GM12875 (cell line): ENCODE measurements around the gene PHLDB2.

ENCODE experiments used
- H3K4me3 ChIP-seq: one replicate; pipeline ENCODE4 v1.5.1; 2011; ENCODE audit warnings: low read depth, low read length, control low read depth
- TF ChIP-seq, protein P1 (sequence below): IDR thresholded peaks from 2 replicates; pipeline ENCODE4 v1.5.1; 2011; ENCODE audit warnings: low read depth, mild to moderate bottlenecking, control low read depth, inconsistent platforms, low read length, moderate library complexity, borderline replicate concordance; ENCODE audit not compliant: insufficient read depth

The PHLDB2 gene

DNA sequence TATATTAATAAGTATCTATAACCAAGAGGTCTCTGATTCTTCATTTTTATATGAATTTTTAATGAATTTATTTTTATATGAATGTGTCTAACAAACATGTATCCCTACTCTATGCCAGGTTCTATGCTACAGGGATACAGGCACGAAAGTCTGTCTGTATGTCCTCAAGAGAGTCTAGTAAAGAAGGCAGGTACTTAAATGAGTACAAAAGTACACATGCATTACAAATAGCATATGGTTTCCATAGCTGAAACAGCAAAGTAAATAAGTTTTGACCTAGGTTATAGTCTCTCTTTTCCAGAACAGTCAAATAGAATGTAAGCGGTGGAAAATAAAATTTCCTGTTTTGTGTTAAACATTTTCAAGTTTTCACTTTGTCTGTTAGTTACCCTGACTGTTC is 106.4 kb downstream of the PHLDB2 start:
- TF ChIP-seq, protein P1, sequence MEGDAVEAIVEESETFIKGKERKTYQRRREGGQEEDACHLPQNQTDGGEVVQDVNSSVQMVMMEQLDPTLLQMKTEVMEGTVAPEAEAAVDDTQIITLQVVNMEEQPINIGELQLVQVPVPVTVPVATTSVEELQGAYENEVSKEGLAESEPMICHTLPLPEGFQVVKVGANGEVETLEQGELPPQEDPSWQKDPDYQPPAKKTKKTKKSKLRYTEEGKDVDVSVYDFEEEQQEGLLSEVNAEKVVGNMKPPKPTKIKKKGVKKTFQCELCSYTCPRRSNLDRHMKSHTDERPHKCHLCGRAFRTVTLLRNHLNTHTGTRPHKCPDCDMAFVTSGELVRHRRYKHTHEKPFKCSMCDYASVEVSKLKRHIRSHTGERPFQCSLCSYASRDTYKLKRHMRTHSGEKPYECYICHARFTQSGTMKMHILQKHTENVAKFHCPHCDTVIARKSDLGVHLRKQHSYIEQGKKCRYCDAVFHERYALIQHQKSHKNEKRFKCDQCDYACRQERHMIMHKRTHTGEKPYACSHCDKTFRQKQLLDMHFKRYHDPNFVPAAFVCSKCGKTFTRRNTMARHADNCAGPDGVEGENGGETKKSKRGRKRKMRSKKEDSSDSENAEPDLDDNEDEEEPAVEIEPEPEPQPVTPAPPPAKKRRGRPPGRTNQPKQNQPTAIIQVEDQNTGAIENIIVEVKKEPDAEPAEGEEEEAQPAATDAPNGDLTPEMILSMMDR = no peak
- no peak overlapping the region for H3K4me3 ChIP-seq

DNA sequence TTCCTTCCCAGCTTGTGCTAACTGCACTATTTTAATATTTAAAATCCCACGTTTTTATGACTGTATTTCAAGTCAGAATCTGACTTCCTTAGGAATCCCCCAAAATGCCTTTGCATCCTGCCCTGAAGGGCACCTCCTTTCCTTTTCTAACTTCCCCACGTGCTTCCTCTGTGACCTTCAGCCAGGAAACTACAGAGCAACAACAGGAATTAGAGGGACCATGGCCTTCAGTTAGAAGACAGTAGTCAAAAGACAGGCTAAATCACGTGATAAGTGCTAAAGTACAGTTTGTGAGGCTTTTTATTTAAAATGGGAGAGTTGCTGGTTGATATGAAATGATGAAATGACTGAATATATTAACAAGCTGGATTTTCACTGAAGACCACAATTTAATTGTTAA is 108.0 kb downstream of the PHLDB2 start:
- TF ChIP-seq, protein P1 = no peak

DNA sequence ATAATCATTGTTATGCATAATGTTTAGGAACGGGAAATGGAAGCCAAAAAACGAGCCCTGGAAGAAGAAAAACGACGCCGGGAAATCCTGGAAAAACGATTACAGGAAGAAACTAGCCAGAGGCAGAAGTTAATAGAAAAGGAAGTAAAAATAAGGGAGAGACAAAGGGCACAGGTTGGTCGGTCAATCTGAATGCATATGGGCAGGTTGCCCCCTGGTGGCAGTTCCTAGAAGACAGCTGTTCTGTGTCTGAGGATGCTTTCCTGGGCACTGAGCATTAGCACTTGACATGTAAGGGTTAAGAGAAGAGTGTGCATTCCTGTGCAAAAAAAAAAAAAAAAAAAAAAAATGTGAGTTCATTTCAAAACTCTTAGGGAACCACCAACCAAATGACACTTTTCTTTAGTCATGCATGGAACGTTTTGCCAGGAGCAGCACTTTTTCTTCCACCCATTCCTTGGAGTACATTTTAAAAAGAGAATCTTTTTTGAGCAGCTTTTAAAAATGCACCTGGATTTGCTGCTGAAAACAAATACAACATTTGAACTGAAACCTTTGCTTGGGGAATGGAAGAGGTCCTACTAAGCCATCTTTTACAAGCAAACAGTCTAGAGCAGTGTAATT is 108.7 kb downstream of the PHLDB2 start:
- TF ChIP-seq, protein P1 = peak; percentile 81
- no peak overlapping the region for H3K4me3 ChIP-seq

More for the DNA sequence above, 108.0 kb downstream of the PHLDB2 start:
- H3K4me3 ChIP-seq = no peak overlapping the region

DNA sequence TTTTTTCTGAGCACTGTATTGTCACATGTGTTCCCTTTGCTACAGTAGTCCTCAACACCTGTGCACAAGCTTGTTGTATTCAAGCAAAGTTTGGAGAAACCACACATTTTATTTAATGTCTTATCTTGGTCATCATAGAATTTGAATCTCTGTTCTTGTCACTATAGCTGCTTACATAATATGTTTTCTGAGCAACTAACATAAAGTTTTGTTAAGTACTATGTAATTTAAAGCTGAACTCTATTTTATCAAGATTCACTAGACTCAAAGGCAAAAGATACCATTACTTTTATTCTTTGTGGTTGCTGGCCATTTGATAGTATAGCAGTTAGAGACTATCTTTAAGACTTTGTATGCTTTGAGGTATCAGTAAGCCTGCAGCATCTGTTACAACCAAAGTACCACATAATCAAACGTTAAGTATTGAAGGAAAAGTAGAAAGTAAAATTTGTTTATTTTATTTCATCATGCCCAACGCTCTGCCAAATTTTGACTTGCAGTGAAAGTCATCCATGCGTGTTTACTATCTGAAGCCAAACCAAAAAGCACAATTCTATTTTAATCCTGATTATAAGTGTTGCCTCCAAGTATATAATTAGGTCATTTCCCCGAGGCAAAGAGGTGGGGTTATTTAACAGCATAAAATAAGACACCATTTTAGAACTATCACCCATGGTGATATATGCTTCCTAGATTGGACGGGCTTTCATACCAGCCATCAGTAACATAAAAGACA is 109.4 kb downstream of the PHLDB2 start:
- TF ChIP-seq, protein P1 = no peak
- no peak overlapping the region for H3K4me3 ChIP-seq

DNA sequence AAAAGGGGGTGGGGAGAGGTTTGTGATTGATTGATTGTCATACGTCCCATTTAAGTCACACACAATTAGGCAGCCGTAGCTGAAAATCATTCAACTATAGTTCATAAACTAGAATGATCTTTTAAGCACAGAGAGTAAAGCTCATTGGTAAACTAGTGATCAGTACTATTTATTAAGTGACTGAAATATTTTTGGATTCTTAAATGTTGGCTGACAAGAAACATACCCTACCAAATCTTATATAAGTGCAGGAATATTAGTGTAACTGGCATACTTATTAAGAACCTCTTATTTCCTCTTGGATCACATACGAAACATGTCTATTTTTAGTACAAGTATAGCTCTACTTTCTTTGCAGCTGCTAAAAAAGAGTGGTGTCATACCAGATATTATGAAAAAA is 111.3 kb downstream of the PHLDB2 start:
- TF ChIP-seq, protein P1 = no peak
- no peak overlapping the region for H3K4me3 ChIP-seq

DNA sequence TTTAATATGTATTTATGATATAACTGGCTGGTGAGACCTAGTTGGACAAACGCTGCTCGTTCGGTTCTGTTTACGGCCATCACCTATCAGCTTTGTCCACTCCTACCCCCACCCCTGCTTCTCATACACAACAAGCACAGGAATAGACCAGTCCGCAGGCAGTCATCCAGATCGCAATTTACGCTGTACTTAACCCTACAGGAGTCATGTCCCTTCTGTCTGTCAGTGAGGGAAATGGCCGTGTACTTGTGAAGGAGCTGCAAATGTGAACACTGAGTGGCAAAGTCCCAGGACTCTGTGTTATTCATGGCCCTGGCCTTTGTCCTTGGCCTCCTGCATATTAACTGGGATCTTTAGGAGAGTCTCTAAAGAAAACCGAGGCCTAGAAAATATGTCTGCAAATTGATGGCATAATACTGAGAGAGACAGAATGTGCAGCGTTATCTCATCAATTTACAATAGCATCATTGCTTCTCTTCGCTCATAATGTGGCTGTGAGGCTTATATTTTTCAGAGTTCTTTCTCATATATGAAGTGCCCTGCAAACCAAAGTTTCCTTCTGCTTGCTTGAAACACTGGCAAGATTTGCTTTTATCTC is 112.6 kb downstream of the PHLDB2 start:
- TF ChIP-seq, protein P1 = no peak
- no peak overlapping the region for H3K4me3 ChIP-seq
